Right lobe of liver (tissue), 4 donors: ENCODE measurements around the gene EFCAB10.
"Not testable (repeated sequence)": the region's sequence is repeated elsewhere in the genome, so short reads cannot be mapped to it uniquely, and the experiment has no call there.

Experiments
- POLR2A ChIP-seq: fragments of 450-650 bp; IDR thresholded peaks from one replicate; pipeline ENCODE4 v1.6.1; 2017; ENCODE audit warnings: antibody characterized with exemption, mild to moderate bottlenecking
- TF ChIP-seq, protein P1 (sequence below), 4 donors: fragments of 200-600 bp in 3 of 4; fragments of 450-650 bp in 1 of 4; IDR thresholded peaks; one replicate each; pipeline versions ENCODE4 v1.5.1 to v1.8.0; 2016 to 2022; ENCODE audit warnings: antibody characterized with exemption in 4 of 4, mild to moderate bottlenecking in 2 of 4
- donor health status: DM: no; HTN: no; CAD: no.
- donor health status: DM: no; HTN: no; CAD: no.
- donor health status: DM: no; HTN: yes; CAD: no.

DNA sequence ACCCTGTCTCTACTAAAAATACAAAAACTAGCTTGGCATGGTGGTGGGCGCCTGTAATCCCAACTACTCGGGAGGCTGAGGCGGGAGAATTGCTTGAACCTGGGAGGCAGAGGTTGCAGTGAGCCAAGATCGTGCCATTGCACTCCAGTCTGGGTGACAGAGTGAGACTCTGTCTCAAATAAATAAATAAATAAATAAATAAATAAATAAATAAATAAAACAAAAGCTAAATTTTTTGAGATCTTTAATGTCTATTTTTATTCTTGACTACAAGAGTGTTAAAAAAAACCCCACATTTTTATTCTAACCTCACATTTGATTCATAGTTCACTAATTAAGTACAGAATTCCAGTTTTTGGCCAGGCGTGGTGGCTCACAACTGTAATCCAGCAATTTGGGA lies 53.6 kb downstream of the EFCAB10 start:
- TF ChIP-seq, protein P1, sequence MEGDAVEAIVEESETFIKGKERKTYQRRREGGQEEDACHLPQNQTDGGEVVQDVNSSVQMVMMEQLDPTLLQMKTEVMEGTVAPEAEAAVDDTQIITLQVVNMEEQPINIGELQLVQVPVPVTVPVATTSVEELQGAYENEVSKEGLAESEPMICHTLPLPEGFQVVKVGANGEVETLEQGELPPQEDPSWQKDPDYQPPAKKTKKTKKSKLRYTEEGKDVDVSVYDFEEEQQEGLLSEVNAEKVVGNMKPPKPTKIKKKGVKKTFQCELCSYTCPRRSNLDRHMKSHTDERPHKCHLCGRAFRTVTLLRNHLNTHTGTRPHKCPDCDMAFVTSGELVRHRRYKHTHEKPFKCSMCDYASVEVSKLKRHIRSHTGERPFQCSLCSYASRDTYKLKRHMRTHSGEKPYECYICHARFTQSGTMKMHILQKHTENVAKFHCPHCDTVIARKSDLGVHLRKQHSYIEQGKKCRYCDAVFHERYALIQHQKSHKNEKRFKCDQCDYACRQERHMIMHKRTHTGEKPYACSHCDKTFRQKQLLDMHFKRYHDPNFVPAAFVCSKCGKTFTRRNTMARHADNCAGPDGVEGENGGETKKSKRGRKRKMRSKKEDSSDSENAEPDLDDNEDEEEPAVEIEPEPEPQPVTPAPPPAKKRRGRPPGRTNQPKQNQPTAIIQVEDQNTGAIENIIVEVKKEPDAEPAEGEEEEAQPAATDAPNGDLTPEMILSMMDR (IDR thresholded peaks at IDR 0.05), result not testable (repeated sequence)
- TF ChIP-seq POLR2A, result not testable (repeated sequence)
